Temporal lobe (tissue), 2 donors: ENCODE data around the gene FRS2. TPM values are rescaled to one million over a fixed set of nuclear protein-coding genes. Genes with fewer than 3 reads are reported as not detected.
A peak's percentile ranks its signal among the peaks of the same experiment; 100 is the strongest.

ENCODE experiments used
- small RNA-seq: library from RNA; depleted of rRNA; stranded (forward); fragments of <200 nt; gene quantifications from one replicate; pipeline ENCODE3, GENCODE V24; 2014; ENCODE audit warnings: low replicate concordance
- total RNA-seq: library from RNA; depleted of rRNA; stranded (reverse); fragments of >200 nt; gene quantifications from one replicate; pipeline ENCODE4 v1.2.3, GENCODE V29; 2014

The FRS2 gene
- total RNA-seq, 1 donor from 2014 or later, result 54.1 TPM

Small RNAs within 50 kb of the gene (small RNA-seq; reads per million reads assigned to genes)
- 0.53 reads per million, percentile 52 among the genes with 10 or more reads in this experiment for gene MIR3913-1

Other genes with a start within 250 kb of the FRS2 start
- 95.4 TPM for gene CPSF6, start 230.8 kb upstream of the FRS2 start, total RNA-seq
- gene LYZ, start 122.0 kb upstream of the FRS2 start, total RNA-seq, result 3.2 TPM
- 23.4 TPM for gene YEATS4, start 110.6 kb upstream of the FRS2 start, total RNA-seq
- gene CCT2, start 115.1 kb downstream of the FRS2 start, total RNA-seq, result 187 TPM
- gene LRRC10, start 140.5 kb downstream of the FRS2 start, total RNA-seq, result not detected
- gene BEST3, start 228.9 kb downstream of the FRS2 start, total RNA-seq, result 0.25 TPM